Measurements from ENCODE around the gene LMTK2.

DNA sequence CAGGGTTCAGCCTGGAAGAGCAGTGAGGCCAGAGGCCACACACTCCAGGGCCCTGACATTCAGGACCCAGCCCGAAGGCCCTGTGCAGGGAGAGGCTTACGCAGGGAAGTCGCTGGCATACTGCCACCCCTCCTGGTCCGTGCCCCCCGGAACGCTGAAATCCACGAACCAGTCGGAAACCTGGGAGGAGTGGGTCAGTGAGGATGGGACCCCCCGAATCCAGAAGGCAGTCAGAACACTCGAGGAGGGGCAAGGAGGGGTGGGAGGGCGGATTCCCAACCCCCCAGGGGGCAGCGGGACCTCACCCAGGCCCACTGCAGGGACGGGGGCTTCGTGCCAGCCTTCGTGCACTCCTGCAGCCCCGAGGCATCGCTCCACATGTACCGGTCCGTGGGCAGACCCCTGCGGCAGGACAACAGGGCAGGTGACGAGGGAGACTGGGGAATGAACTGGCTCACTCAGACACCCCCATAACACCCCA is 118.1 kb downstream of the LMTK2 start:
- no peak for TF ChIP-seq CEBPB (IDR thresholded peaks at IDR 0.05; ENCODE audit: low read depth)
- TF ChIP-seq, protein P1, sequence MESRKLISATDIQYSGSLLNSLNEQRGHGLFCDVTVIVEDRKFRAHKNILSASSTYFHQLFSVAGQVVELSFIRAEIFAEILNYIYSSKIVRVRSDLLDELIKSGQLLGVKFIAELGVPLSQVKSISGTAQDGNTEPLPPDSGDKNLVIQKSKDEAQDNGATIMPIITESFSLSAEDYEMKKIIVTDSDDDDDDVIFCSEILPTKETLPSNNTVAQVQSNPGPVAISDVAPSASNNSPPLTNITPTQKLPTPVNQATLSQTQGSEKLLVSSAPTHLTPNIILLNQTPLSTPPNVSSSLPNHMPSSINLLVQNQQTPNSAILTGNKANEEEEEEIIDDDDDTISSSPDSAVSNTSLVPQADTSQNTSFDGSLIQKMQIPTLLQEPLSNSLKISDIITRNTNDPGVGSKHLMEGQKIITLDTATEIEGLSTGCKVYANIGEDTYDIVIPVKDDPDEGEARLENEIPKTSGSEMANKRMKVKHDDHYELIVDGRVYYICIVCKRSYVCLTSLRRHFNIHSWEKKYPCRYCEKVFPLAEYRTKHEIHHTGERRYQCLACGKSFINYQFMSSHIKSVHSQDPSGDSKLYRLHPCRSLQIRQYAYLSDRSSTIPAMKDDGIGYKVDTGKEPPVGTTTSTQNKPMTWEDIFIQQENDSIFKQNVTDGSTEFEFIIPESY (IDR thresholded peaks at IDR 0.05; ENCODE audit: extremely low read depth, insufficient replicate concordance, low read length), result no peak
- TF ChIP-seq, protein P2, sequence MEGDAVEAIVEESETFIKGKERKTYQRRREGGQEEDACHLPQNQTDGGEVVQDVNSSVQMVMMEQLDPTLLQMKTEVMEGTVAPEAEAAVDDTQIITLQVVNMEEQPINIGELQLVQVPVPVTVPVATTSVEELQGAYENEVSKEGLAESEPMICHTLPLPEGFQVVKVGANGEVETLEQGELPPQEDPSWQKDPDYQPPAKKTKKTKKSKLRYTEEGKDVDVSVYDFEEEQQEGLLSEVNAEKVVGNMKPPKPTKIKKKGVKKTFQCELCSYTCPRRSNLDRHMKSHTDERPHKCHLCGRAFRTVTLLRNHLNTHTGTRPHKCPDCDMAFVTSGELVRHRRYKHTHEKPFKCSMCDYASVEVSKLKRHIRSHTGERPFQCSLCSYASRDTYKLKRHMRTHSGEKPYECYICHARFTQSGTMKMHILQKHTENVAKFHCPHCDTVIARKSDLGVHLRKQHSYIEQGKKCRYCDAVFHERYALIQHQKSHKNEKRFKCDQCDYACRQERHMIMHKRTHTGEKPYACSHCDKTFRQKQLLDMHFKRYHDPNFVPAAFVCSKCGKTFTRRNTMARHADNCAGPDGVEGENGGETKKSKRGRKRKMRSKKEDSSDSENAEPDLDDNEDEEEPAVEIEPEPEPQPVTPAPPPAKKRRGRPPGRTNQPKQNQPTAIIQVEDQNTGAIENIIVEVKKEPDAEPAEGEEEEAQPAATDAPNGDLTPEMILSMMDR (IDR thresholded peaks at IDR 0.05 in 2 of 3, conservative IDR thresholded peaks at IDR 0.05 in 1 of 3; ENCODE audit: borderline replicate concordance in 1 of 3, insufficient read depth in 1 of 3, low read depth in 2 of 3, low read length in 2 of 3), result no peak

All from HCT116 (cell line).